ENCODE measurements around the gene OR1G1. TPM values are rescaled to one million over a fixed set of nuclear protein-coding genes. Genes with fewer than 3 reads are reported as not detected.
"Not testable (repeated sequence)": the region's sequence is repeated elsewhere in the genome, so short reads cannot be mapped to it uniquely, and the experiment has no call there.

Gene OR1G1
- total RNA-seq: not detected in 2 replicates

- DNase-seq (ENCODE audit: low spot score): no peak
- intact Hi-C loops (cut with micrococcal nuclease): no loop called here
- Mint-ChIP-seq H3K9me3 (no peaks in the 10 kb centered on the region), H3K4me1 (ENCODE audit: low read depth) (no peaks in the 10 kb centered on the region), H3K27ac (no peak within 1 kb of the TSS), H3K27me3 (ENCODE audit: insufficient read depth) (peaks cover 5% of the 10 kb centered on the region), H3K4me3 (no peak within 1 kb of the TSS), H3K36me3 (ENCODE audit: low read depth) (no peaks in the 10 kb centered on the region)
These were observed at the start of gene OR1G1 for GRCh38 chr17:3127451-3127850. Gene OR1G1 (minus strand): TSS chr17:3127551. CDS start chr17:3127551, 0 bp downstream.

DNA sequence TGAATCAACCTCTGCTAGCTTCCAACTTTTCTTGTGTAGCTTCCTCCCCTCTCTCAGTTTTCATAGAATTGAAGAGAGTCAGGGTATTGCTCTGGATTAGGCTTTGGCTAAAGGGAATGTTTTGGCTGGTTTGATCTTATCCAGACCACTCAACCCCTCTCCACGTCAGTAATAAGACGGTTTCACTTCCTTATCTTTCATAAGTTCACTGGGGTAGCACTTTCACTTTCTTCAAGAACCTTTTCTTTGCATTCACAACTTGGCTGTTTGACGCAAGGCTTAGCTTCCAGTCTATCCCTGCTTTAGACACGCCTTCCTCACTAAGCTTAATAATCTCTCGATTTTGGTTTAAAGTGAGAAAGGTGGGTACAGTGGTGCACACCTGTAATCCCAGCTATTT, 40.2 kb upstream of the OR1G1 start:
- intact Hi-C loops (cut with micrococcal nuclease): no loop called here
- no peak overlapping the region for H3K27ac Mint-ChIP-seq

GRCh38 chr17:3157218-3157617, 29.9 kb upstream of the OR1G1 start:
- H3K9me3 Mint-ChIP-seq: no peaks in the 10 kb centered on the region
- H3K4me1 Mint-ChIP-seq (ENCODE audit: low read depth): no peaks in the 10 kb centered on the region
- H3K27ac Mint-ChIP-seq: no peak overlapping the region
- intact Hi-C loops (cut with micrococcal nuclease): no loop called here
- H3K27me3 Mint-ChIP-seq (ENCODE audit: insufficient read depth): peaks cover 2% of the 10 kb centered on the region
- DNase-seq (ENCODE audit: low spot score): no peak
- H3K4me3 Mint-ChIP-seq: no peak overlapping the region
- no peaks in the 10 kb centered on the region for H3K36me3 Mint-ChIP-seq (ENCODE audit: low read depth)

More for the DNA sequence above, 40.2 kb upstream of the OR1G1 start:
- H3K9me3 Mint-ChIP-seq: no peaks in the 10 kb centered on the region
- H3K4me1 Mint-ChIP-seq (ENCODE audit: low read depth): no peaks in the 10 kb centered on the region
- H3K36me3 Mint-ChIP-seq (ENCODE audit: low read depth): no peaks in the 10 kb centered on the region
- H3K27me3 Mint-ChIP-seq (ENCODE audit: insufficient read depth): peaks cover 2% of the 10 kb centered on the region
- DNase-seq (ENCODE audit: low spot score): no peak
- H3K4me3 Mint-ChIP-seq: no peak overlapping the region

GRCh38 chr17:3137494-3137893, 10.1 kb upstream of the OR1G1 start:
- H3K36me3 Mint-ChIP-seq (ENCODE audit: low read depth); DNase-seq (ENCODE audit: low spot score); H3K4me1 Mint-ChIP-seq (ENCODE audit: low read depth); intact Hi-C loops (cut with micrococcal nuclease); H3K27me3 Mint-ChIP-seq (ENCODE audit: insufficient read depth); H3K9me3 Mint-ChIP-seq; H3K4me3 Mint-ChIP-seq; H3K27ac Mint-ChIP-seq: not testable (repeated sequence)

- Mint-ChIP-seq H3K4me3 (no peak within 1 kb of the TSS), H3K4me1 (ENCODE audit: low read depth) (no peaks in the 10 kb centered on the region), H3K36me3 (ENCODE audit: low read depth) (no peaks in the 10 kb centered on the region), H3K9me3 (no peaks in the 10 kb centered on the region), H3K27ac (no peak within 1 kb of the TSS), H3K27me3 (ENCODE audit: insufficient read depth) (peaks cover 3% of the 10 kb centered on the region)
- no peak for DNase-seq (ENCODE audit: low spot score)
- intact Hi-C loops (cut with micrococcal nuclease): no loop called here
These were observed 23.0 kb downstream of the OR1G1 start, which contains the start of gene OR1D2 for GRCh38 chr17:3104322-3104721. Gene OR1D2 (minus strand): TSS chr17:3104422. CDS start chr17:3092996, 11,426 bp downstream.

Other genes with a start within 250 kb of the OR1G1 start
- gene OR1D5, start 63.9 kb downstream of the OR1G1 start, total RNA-seq: not detected in 2 replicates
- not detected in 2 replicates for gene OR1D2, start 23.1 kb downstream of the OR1G1 start, total RNA-seq
- not detected in 2 replicates for gene OR1A2, start 70.0 kb upstream of the OR1G1 start, total RNA-seq
- gene OR1A1, start 80.1 kb upstream of the OR1G1 start, total RNA-seq: not detected in 2 replicates
- gene OR3A1, start 170.8 kb upstream of the OR1G1 start, total RNA-seq: not detected in 2 replicates

All from activated T-helper 1 cell treated with anti-CD3 and anti-CD28 coated beads, Interleukin-12 subunit alpha, Interleukin-12 subunit beta, Interleukin-2, Interleukin-4 antibody, amounts not matched to agents 30 ng/mL and 10 ng/mL and 1 ng/mL, durations not matched to agents 14 hours and 24 hours and 36 hours (primary cell).